Mucosa of stomach (tissue), 1 donor: ENCODE measurements around the gene CCDC88C.
"Not testable (repeated sequence)": the region's sequence is repeated elsewhere in the genome, so short reads cannot be mapped to it uniquely, and the experiment has no call there.

Experiments
- H3K27me3 ChIP-seq: one replicate; pipeline ENCODE4 v1.7.0; 2013; ENCODE audit warnings: mild to moderate bottlenecking, low read length; ENCODE audit not compliant: control insufficient read depth, insufficient read depth
- H3K36me3 ChIP-seq: one replicate; pipeline ENCODE4 v1.7.0; 2013; ENCODE audit warnings: low read length; ENCODE audit not compliant: control insufficient read depth, insufficient read depth
- H3K4me1 ChIP-seq: one replicate; pipeline ENCODE4 v1.7.0; 2013; ENCODE audit warnings: mild to moderate bottlenecking, low read length; ENCODE audit not compliant: control insufficient read depth, insufficient read depth
- H3K4me3 ChIP-seq: one replicate; pipeline ENCODE4 v1.7.0; 2013; ENCODE audit warnings: low read length
- H3K9ac ChIP-seq: one replicate; pipeline ENCODE4 v1.7.0; 2013; ENCODE audit warnings: mild to moderate bottlenecking, low read length, moderate library complexity
- H3K9me3 ChIP-seq: one replicate; pipeline ENCODE4 v1.7.0; 2013; ENCODE audit warnings: mild to moderate bottlenecking, low read length, moderate library complexity; ENCODE audit not compliant: control insufficient read depth
- donor health status: Pancreatic carcinoma.

CCDC88C gene

GRCh38 chr14:91417120-91417982 is at the start of gene CCDC88C:
TSS of gene CCDC88C (minus strand) at chr14:91417820. CDS start at chr14:91417690, 130 bp downstream.
- H3K4me1 ChIP-seq, result peaks cover 43% of the 10 kb centered on the region
- no peaks in the 10 kb centered on the region for H3K36me3 ChIP-seq
- no peaks in the 10 kb centered on the region for H3K9me3 ChIP-seq
- H3K4me3 ChIP-seq, result peak within 1 kb of the TSS; percentile 20
- no peaks in the 10 kb centered on the region for H3K27me3 ChIP-seq
- peak within 1 kb of the TSS; percentile 73 for H3K9ac ChIP-seq

GRCh38 chr14:91466192-91466591 is 48.6 kb upstream of the CCDC88C start:
- Histone ChIP-seq H3K4me1 (peaks cover 3% of the 10 kb centered on the region), H3K4me3 (no peak overlapping the region), H3K9me3 (no peaks in the 10 kb centered on the region), H3K27me3 (no peaks in the 10 kb centered on the region), H3K36me3 (no peaks in the 10 kb centered on the region), H3K9ac (no peak overlapping the region)

- H3K9me3 ChIP-seq, result no peaks in the 10 kb centered on the region
- no peaks in the 10 kb centered on the region for H3K36me3 ChIP-seq
Observed at GRCh38 chr14:91464615-91465205, 47.1 kb upstream of the CCDC88C start.

GRCh38 chr14:91458612-91459011 is 41.0 kb upstream of the CCDC88C start:
- Histone ChIP-seq H3K4me3 (no peak overlapping the region), H3K9me3 (no peaks in the 10 kb centered on the region), H3K36me3 (no peaks in the 10 kb centered on the region), H3K9ac (no peak overlapping the region), H3K4me1 (peaks cover 4% of the 10 kb centered on the region), H3K27me3 (no peaks in the 10 kb centered on the region)

More at GRCh38 chr14:91464615-91465205, 47.1 kb upstream of the CCDC88C start:
- H3K27me3 ChIP-seq, result no peaks in the 10 kb centered on the region
- no peak overlapping the region for H3K4me3 ChIP-seq
- peaks cover 3% of the 10 kb centered on the region for H3K4me1 ChIP-seq
- H3K9ac ChIP-seq, result no peak overlapping the region

- Histone ChIP-seq H3K9ac (no peak overlapping the region), H3K4me1 (peaks cover 5% of the 10 kb centered on the region), H3K27me3 (no peaks in the 10 kb centered on the region), H3K4me3 (no peak overlapping the region), H3K9me3 (no peaks in the 10 kb centered on the region), H3K36me3 (no peaks in the 10 kb centered on the region)
Observed at GRCh38 chr14:91456283-91456682, 38.7 kb upstream of the CCDC88C start.

- no peak overlapping the region for H3K9ac ChIP-seq
- no peaks in the 10 kb centered on the region for H3K9me3 ChIP-seq
- no peaks in the 10 kb centered on the region for H3K36me3 ChIP-seq
- H3K4me3 ChIP-seq, result no peak overlapping the region
- H3K4me1 ChIP-seq, result peaks cover 5% of the 10 kb centered on the region
- H3K27me3 ChIP-seq, result no peaks in the 10 kb centered on the region
Observed at GRCh38 chr14:91454580-91454979, 37.0 kb upstream of the CCDC88C start.

- H3K36me3 ChIP-seq, result no peaks in the 10 kb centered on the region
- H3K9me3 ChIP-seq, result no peaks in the 10 kb centered on the region
- H3K27me3 ChIP-seq, result no peaks in the 10 kb centered on the region
- H3K4me3 ChIP-seq, result no peak overlapping the region
- H3K4me1 ChIP-seq, result peaks cover 5% of the 10 kb centered on the region
- no peak overlapping the region for H3K9ac ChIP-seq
Observed at GRCh38 chr14:91454155-91454554, 36.5 kb upstream of the CCDC88C start.

- Histone ChIP-seq H3K4me3 (no peak overlapping the region), H3K9ac (no peak overlapping the region), H3K27me3 (no peaks in the 10 kb centered on the region), H3K36me3 (no peaks in the 10 kb centered on the region), H3K4me1 (peaks cover 5% of the 10 kb centered on the region), H3K9me3 (no peaks in the 10 kb centered on the region)
Observed at GRCh38 chr14:91453744-91454143, 36.1 kb upstream of the CCDC88C start.

GRCh38 chr14:91444335-91445020 is 26.9 kb upstream of the CCDC88C start:
- Histone ChIP-seq H3K36me3 (no peaks in the 10 kb centered on the region), H3K27me3 (no peaks in the 10 kb centered on the region), H3K4me3 (no peak overlapping the region), H3K9ac (no peak overlapping the region), H3K9me3 (no peaks in the 10 kb centered on the region), H3K4me1 (no peaks in the 10 kb centered on the region)

- no peak overlapping the region for H3K4me3 ChIP-seq
- H3K36me3 ChIP-seq, result no peaks in the 10 kb centered on the region
- no peaks in the 10 kb centered on the region for H3K27me3 ChIP-seq
- H3K4me1 ChIP-seq, result no peaks in the 10 kb centered on the region
- no peak overlapping the region for H3K9ac ChIP-seq
- no peaks in the 10 kb centered on the region for H3K9me3 ChIP-seq
Observed at GRCh38 chr14:91439345-91439744, 21.7 kb upstream of the CCDC88C start.

GRCh38 chr14:91438845-91439244 is 21.2 kb upstream of the CCDC88C start:
- no peaks in the 10 kb centered on the region for H3K27me3 ChIP-seq
- H3K9me3 ChIP-seq, result no peaks in the 10 kb centered on the region
- no peaks in the 10 kb centered on the region for H3K4me1 ChIP-seq
- no peak overlapping the region for H3K4me3 ChIP-seq
- no peaks in the 10 kb centered on the region for H3K36me3 ChIP-seq
- H3K9ac ChIP-seq, result no peak overlapping the region

- H3K9ac ChIP-seq, H3K36me3 ChIP-seq, H3K4me3 ChIP-seq, H3K27me3 ChIP-seq, H3K9me3 ChIP-seq, H3K4me1 ChIP-seq: not testable (repeated sequence)
Observed at GRCh38 chr14:91436266-91436665, 18.6 kb upstream of the CCDC88C start.
